Mononuclear cell (primary cell): Measurements from ENCODE around the gene STKLD1. TPM values are rescaled to one million over a fixed set of nuclear protein-coding genes. Genes with fewer than 3 reads are reported as not detected.
A peak's percentile ranks its signal among the peaks of the same experiment; 100 is the strongest.

Source experiments
- H3K27me3 ChIP-seq: 2 replicates; pipeline ENCODE4 v1.6.0; 2011; ENCODE audit warnings: low read length, control low read depth; ENCODE audit not compliant: insufficient read depth
- H3K4me1 ChIP-seq: 2 replicates; pipeline ENCODE4 v1.5.1; 2011; ENCODE audit warnings: mild to moderate bottlenecking, low read length, control low read depth; ENCODE audit not compliant: insufficient read depth
- H3K4me3 ChIP-seq: 2 replicates; pipeline ENCODE4 v1.5.1; 2011; ENCODE audit warnings: mild to moderate bottlenecking, low read length, moderate library complexity
- H3K9me3 ChIP-seq: 2 replicates; pipeline ENCODE4 v1.5.1; 2011; ENCODE audit warnings: low read depth, mild to moderate bottlenecking, control low read depth, low read length
- total RNA-seq: library from RNA; depleted of rRNA; stranded (reverse); fragments of >200 nt; gene quantifications from one replicate; pipeline ENCODE4 v1.2.3, GENCODE V29; 2012

STKLD1 gene
- total RNA-seq, 1 donor, result 0.10 TPM

DNA sequence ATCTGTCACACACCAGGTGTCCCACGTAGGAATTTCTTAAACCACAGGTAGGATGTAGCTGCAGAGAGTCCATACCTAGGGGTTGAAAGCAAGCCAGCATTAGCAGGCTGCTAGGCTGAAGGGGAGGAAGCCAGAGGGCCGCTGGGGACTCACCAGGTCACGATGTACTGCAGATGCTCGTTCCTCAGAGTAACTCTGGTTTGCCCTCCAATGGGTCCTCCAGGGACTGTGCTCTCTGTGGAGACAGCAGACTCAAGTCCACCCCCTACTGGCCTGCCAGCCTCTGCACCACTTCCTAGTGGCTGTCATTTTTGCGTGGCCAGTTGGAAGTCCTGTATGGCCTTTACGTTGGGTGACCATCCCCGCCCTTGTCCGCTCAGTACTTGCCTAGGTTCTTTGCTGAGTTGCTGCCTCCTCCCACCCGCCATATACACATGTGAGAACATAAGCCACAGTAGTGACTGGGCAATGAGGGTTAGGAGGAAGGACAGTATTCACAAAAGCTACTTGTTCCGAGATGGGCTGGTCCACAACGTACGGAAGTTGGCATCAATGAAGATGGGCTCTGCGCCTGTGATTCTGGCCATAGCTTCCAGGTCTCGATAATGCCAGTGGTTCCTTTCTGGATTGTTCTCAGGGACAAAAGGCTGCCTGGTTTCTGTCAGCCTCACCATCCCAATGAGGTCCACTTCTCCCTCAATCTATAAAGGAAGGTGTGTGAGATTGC is 24.1 kb upstream of the STKLD1 start:
- Histone ChIP-seq H3K9me3 (no peaks in the 10 kb centered on the region), H3K4me3 (no peak overlapping the region)

DNA sequence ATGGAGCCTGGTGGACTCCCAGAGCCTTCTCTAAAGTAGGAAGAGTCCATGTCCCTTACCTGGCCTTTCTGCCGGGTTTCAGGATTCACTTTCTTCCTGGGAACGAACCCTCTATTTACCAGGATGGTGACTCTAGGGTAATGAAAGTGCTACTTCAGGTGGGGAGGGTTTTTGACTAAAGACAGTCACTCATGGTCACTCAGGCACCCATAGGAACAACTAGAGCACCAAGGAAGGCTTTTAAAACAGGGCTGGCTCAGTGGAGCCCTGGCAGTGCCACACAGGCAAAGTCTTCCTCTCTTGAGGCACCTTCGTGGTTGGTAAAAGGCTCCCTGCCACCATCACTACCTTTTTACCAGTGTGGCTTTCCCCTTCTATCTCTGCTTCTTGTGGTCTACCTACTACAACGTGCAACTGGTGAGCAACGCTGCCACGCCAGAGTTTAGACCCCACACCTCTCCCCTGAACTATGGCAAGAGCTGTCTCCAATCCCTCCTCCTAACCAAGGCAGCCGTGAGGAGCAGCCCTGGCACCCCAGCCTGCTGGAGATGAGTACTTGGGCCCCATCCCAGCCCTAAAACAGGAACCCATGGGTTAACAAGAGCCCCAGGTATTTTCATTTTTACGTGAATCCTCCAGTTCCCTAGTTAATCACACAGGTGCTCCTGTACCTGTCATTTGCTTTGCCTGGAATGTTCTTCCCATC is 23.4 kb upstream of the STKLD1 start:
- no peaks in the 10 kb centered on the region for H3K9me3 ChIP-seq
- no peak overlapping the region for H3K4me3 ChIP-seq
- peaks cover 35% of the 10 kb centered on the region for H3K4me1 ChIP-seq
- no peaks in the 10 kb centered on the region for H3K27me3 ChIP-seq

More for the DNA sequence above, 24.1 kb upstream of the STKLD1 start:
- Histone ChIP-seq H3K4me1 (peaks cover 31% of the 10 kb centered on the region), H3K27me3 (no peaks in the 10 kb centered on the region)

DNA sequence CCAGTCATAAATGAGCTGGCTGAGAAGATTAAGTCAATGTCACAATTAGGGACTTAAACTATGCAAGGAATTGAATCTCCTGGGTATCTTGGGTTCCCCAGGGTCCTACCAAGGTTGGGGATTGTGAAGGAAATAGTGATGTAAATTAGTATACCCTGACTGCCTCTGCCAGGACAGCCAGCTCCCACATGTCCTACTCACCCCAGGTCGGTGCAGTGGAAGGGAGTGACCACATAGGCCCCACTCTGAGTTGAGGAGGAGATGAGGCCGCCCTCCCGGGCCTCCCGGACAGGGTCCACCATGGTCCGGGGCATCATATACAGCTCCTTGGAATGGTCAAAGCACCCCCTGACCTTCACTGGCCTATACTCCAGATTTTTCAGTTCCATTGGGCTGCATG is 22.6 kb upstream of the STKLD1 start:
- Histone ChIP-seq H3K9me3 (no peaks in the 10 kb centered on the region), H3K27me3 (no peaks in the 10 kb centered on the region), H3K4me3 (no peak overlapping the region), H3K4me1 (peaks cover 38% of the 10 kb centered on the region)

- H3K9me3 ChIP-seq, result no peaks in the 10 kb centered on the region
- no peaks in the 10 kb centered on the region for H3K27me3 ChIP-seq
- peaks cover 27% of the 10 kb centered on the region for H3K4me1 ChIP-seq
These were observed 21.4 kb upstream of the STKLD1 start for GRCh38 chr9:133354766-133355165.

GRCh38 chr9:133355881-133356357 is 20.2 kb upstream of the STKLD1 start:
- Histone ChIP-seq H3K9me3 (no peaks in the 10 kb centered on the region), H3K27me3 (no peaks in the 10 kb centered on the region), H3K4me1 (peaks cover 27% of the 10 kb centered on the region), H3K4me3 (peak overlapping the region; percentile 68)

More at GRCh38 chr9:133354766-133355165, 21.4 kb upstream of the STKLD1 start:
- no peak overlapping the region for H3K4me3 ChIP-seq

DNA sequence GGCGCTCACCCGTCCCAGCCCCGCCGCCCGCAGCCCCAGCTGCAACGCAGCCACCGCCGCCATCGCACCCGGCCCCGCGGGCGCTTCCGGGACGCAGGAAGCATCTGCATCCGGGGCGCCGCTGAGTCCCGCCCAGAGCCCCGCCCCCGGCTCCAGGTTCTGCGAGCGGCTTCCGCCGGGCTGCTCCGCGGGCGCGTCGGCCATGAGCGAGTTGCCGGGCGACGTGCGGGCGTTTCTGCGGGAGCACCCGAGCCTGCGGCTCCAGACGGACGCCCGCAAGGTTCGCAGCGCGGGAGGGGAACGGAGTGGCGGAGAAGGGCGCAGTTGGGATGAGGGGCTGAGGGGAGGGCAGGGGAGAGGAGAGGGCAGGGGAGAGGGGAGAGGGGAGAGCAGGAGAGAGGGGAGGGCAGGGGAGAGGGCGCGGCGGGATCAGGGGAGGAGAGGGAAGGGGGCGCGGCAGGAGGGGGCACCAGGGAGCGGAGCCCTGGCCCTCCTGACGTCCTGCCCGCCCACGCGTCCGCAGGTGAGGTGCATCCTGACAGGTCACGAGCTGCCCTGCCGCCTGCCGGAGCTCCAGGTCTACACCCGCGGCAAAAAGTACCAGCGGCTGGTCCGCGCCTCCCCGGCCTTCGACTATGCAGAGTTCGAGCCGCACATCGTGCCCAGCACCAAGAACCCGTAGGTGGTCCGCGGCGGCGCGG is 19.6 kb upstream of the STKLD1 start, which contains the start of the genes SURF1 and SURF2:
Gene SURF1 (minus strand): TSS at position 97 of the 701 bp plus-strand sequence. CDS start 34 bp downstream, at position 63.
Gene SURF2 (plus strand): TSS at position 160 of the 701 bp plus-strand sequence. CDS start 43 bp downstream, at position 203.
- Histone ChIP-seq H3K4me1 (peaks cover 27% of the 10 kb centered on the region), H3K27me3 (no peaks in the 10 kb centered on the region), H3K4me3 (peak within 1 kb of the TSS; percentile 68), H3K9me3 (no peaks in the 10 kb centered on the region)

DNA sequence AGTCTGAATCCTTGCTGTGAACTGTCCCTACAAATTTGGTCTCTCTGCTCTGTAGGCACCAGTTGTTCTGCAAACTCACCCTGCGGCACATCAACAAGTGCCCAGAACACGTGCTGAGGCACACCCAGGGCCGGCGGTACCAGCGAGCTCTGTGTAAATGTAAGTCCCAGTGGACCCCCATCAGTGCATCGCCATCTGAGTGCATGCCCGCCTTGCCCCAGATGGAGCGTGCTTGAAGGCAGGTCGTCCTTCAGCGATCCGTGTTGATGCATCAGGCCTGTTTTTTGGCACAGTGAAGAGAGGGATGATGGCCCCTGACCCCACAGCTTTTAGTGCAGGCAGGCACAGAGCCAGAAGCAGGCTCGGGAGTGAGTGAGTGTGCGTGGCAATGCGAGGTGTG is 18.5 kb upstream of the STKLD1 start:
- H3K4me3 ChIP-seq, result no peak overlapping the region
- no peaks in the 10 kb centered on the region for H3K27me3 ChIP-seq
- H3K4me1 ChIP-seq, result peaks cover 27% of the 10 kb centered on the region
- H3K9me3 ChIP-seq, result no peaks in the 10 kb centered on the region

DNA sequence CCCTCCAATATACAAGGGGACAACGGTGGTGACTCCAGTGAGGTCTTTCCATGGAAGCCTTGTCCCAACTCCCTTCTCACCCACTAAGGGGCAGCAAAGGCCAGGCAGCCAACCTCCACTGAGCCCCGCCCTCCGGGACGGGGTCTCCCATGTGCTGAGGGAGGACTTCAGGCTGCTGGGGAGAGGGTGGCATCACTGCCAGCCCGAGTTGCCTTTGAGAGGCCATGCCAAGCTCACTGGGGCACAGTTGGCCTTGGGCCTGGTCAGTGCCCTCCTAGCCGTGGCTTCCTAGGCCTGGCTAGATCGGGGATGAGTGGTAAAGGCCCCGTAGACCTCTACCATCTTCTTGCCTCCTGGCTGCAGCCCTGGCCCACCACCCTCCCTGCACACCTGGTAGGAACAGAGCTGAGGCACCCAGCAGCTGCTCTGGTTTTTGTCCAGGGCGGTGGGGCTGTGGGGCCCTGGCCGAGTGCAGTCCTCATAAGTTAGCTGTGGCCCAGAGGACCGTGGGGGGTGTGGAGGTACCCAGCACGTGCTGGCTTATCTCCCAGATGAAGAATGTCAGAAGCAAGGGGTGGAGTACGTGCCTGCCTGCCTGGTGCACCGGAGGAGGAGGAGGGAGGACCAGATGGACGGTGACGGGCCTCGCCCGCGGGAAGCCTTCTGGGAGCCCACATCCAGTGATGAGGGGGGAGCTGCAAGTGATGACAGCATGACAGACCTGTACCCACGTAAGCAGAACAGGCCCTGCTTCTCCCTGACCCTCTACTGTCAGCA is 16.6 kb upstream of the STKLD1 start:
- Histone ChIP-seq H3K27me3 (no peaks in the 10 kb centered on the region), H3K9me3 (no peaks in the 10 kb centered on the region), H3K4me1 (peaks cover 27% of the 10 kb centered on the region), H3K4me3 (no peak overlapping the region)

- Histone ChIP-seq H3K9me3 (no peaks in the 10 kb centered on the region), H3K4me3 (no peak overlapping the region), H3K27me3 (no peaks in the 10 kb centered on the region), H3K4me1 (peaks cover 17% of the 10 kb centered on the region)
These were observed 15.5 kb upstream of the STKLD1 start for GRCh38 chr9:133360400-133361393.

GRCh38 chr9:133361507-133362092 is 14.6 kb upstream of the STKLD1 start:
- Histone ChIP-seq H3K4me3 (no peak overlapping the region), H3K4me1 (peaks cover 14% of the 10 kb centered on the region), H3K9me3 (no peaks in the 10 kb centered on the region), H3K27me3 (no peaks in the 10 kb centered on the region)

- Histone ChIP-seq H3K4me1 (peaks cover 5% of the 10 kb centered on the region), H3K27me3 (no peaks in the 10 kb centered on the region)
These were observed 13.7 kb upstream of the STKLD1 start for GRCh38 chr9:133362359-133363044.

DNA sequence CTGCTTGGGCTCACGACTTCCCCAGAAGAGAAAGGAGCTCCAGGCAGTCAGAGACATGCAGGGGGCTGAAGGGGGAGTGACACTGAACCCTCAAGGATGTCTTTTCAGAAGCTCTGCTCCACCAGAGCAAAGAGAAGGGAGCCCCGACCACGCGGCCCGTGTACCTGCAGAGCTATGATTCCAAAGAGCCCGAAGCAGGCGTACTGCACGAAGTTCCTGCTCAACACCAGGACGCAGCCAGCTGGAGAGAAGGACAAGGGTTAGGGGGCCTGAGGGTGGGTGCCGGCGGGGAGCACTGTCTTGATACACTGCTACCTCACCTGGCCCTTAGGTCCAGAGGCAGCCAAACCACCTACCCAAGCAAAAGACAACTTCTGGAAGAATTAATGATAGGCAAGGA is 9.7 kb upstream of the STKLD1 start:
- peaks cover 37% of the 10 kb centered on the region for H3K4me1 ChIP-seq

More at GRCh38 chr9:133362359-133363044, 13.7 kb upstream of the STKLD1 start:
- no peaks in the 10 kb centered on the region for H3K9me3 ChIP-seq
- no peak overlapping the region for H3K4me3 ChIP-seq

DNA sequence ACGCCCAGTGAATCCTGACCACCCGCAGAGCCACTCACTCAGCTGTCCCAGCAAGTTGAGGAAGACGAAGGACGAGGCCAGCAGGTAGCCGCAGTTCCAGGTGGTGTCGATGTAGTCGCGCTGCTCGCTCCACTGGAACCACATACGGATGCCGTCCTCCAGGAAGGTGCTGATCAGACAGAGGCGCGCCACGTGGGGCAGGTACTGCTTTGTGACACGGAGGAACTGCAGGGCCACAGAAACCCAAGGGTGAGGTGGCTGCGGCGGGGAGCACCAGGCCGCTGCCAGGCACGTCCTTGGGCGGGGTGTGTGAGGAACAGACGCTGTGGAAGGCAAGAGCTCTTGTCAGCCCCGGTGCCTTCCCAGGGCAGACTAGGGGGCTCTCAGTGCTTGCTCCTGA is 8.9 kb upstream of the STKLD1 start:
- H3K4me1 ChIP-seq, result peaks cover 45% of the 10 kb centered on the region
- no peaks in the 10 kb centered on the region for H3K9me3 ChIP-seq
- H3K27me3 ChIP-seq, result no peaks in the 10 kb centered on the region
- no peak overlapping the region for H3K4me3 ChIP-seq

More for the DNA sequence above, 9.7 kb upstream of the STKLD1 start:
- Histone ChIP-seq H3K4me3 (no peak overlapping the region), H3K9me3 (no peaks in the 10 kb centered on the region), H3K27me3 (no peaks in the 10 kb centered on the region)
